ENCODE results near the gene TMBIM1. TPM values are rescaled to one million over a fixed set of nuclear protein-coding genes. Genes with fewer than 3 reads are reported as not detected.

The TMBIM1 gene
- total RNA-seq, 1 experiment from 2014 or later, result 168 TPM

DNA sequence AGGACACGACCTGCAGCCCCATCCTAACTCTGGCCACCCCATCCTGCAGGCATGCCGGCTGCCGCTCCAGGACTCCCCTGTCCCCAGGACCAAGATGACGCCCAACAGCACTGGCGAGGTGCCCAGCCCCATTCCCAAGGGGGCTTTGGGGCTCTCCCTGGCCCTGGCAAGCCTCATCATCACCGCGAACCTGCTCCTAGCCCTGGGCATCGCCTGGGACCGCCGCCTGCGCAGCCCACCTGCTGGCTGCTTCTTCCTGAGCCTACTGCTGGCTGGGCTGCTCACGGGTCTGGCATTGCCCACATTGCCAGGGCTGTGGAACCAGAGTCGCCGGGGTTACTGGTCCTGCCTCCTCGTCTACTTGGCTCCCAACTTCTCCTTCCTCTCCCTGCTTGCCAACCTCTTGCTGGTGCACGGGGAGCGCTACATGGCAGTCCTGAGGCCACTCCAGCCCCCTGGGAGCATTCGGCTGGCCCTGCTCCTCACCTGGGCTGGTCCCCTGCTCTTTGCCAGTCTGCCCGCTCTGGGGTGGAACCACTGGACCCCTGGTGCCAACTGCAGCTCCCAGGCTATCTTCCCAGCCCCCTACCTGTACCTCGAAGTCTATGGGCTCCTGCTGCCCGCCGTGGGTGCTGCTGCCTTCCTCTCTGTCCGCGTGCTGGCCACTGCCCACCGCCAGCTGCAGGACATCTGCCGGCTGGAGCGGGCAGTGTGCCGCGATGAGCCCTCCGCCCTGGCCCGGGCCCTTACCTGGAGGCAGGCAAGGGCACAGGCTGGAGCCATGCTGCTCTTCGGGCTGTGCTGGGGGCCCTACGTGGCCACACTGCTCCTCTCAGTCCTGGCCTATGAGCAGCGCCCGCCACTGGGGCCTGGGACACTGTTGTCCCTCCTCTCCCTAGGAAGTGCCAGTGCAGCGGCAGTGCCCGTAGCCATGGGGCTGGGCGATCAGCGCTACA lies 29.4 kb downstream of the TMBIM1 start:
- POLR2A ChIA-PET, result no interaction called here
- H3K4me3 Mint-ChIP-seq (ENCODE audit: unreplicated experiment), result no peak overlapping the region
- TF ChIP-seq, protein P1, sequence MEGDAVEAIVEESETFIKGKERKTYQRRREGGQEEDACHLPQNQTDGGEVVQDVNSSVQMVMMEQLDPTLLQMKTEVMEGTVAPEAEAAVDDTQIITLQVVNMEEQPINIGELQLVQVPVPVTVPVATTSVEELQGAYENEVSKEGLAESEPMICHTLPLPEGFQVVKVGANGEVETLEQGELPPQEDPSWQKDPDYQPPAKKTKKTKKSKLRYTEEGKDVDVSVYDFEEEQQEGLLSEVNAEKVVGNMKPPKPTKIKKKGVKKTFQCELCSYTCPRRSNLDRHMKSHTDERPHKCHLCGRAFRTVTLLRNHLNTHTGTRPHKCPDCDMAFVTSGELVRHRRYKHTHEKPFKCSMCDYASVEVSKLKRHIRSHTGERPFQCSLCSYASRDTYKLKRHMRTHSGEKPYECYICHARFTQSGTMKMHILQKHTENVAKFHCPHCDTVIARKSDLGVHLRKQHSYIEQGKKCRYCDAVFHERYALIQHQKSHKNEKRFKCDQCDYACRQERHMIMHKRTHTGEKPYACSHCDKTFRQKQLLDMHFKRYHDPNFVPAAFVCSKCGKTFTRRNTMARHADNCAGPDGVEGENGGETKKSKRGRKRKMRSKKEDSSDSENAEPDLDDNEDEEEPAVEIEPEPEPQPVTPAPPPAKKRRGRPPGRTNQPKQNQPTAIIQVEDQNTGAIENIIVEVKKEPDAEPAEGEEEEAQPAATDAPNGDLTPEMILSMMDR (IDR thresholded peaks at IDR 0.05; ENCODE audit: insufficient read depth in 1 of 2, low read depth in 1 of 2, low read length in 1 of 2, severe bottlenecking in 1 of 2, unreplicated experiment in 1 of 2), result no peak
- H3K4me1 Mint-ChIP-seq (ENCODE audit: low read depth, unreplicated experiment), result peaks cover 5% of the 10 kb centered on the region
- Histone ChIP-seq H3K4me1 (peaks cover 20% of the 10 kb centered on the region), H3K27me3 (replicated peaks; ENCODE audit: control insufficient read depth, insufficient read depth, low read length) (no peaks in the 10 kb centered on the region), H3K4me3 (ENCODE audit: low read depth, low read length) (no peak overlapping the region), H3K9me3 (no peaks in the 10 kb centered on the region), H3K36me3 (ENCODE audit: control insufficient read depth, insufficient read depth, low read length) (peaks cover 6% of the 10 kb centered on the region; the same call in 1 of the 2 replicates)
- DNase-seq, result no peak
- CTCF ChIA-PET, result no interaction called here
- intact Hi-C loops (cut with micrococcal nuclease; ENCODE audit: unreplicated experiment), result no loop called here
- H3K36me3 Mint-ChIP-seq (ENCODE audit: insufficient read depth, unreplicated experiment), result peaks cover 58% of the 10 kb centered on the region
- H3K27me3 Mint-ChIP-seq (ENCODE audit: insufficient read depth, unreplicated experiment), result no peaks in the 10 kb centered on the region
- no TSS peak for BruUV-seq (replicated peaks)
- H3K27ac Mint-ChIP-seq (ENCODE audit: unreplicated experiment), result no peak overlapping the region
- H3K9me3 Mint-ChIP-seq (ENCODE audit: unreplicated experiment), result no peaks in the 10 kb centered on the region

DNA sequence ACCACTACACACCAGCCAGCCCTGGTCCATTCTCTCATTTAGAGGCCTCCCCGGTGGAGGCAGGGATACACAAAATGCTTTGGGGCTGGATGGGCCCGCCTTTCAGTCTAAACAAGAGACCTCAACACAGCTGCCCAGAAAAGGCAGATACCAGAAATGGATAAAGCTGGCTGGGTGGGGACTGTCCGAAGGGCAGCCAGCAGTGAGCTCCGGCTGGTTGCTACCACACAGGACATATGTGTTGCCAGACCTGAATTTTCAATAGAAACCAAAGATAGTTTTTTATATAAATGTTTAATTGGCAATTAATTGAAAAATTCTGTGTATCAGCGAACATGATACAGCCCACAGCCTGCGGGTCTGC lies 30.1 kb downstream of the TMBIM1 start:
- Histone ChIP-seq H3K4me3 (ENCODE audit: low read depth, low read length) (no peak overlapping the region), H3K9me3 (no peaks in the 10 kb centered on the region), H3K4me1 (peaks cover 20% of the 10 kb centered on the region), H3K36me3 (ENCODE audit: control insufficient read depth, insufficient read depth, low read length) (peaks cover 6% of the 10 kb centered on the region; the same call in 1 of the 2 replicates), H3K27me3 (replicated peaks; ENCODE audit: control insufficient read depth, insufficient read depth, low read length) (no peaks in the 10 kb centered on the region)
- ChIA-PET CTCF (no interaction called here), POLR2A (no interaction called here)
- no peaks in the 10 kb centered on the region for H3K9me3 Mint-ChIP-seq (ENCODE audit: unreplicated experiment)
- H3K27ac Mint-ChIP-seq (ENCODE audit: unreplicated experiment), result no peak overlapping the region
- no peak for DNase-seq
- H3K36me3 Mint-ChIP-seq (ENCODE audit: insufficient read depth, unreplicated experiment), result peaks cover 58% of the 10 kb centered on the region
- intact Hi-C loops (cut with micrococcal nuclease; ENCODE audit: unreplicated experiment), result no loop called here
- H3K4me3 Mint-ChIP-seq (ENCODE audit: unreplicated experiment), result no peak overlapping the region
- TF ChIP-seq, protein P1 (IDR thresholded peaks at IDR 0.05; ENCODE audit: insufficient read depth in 1 of 2, low read depth in 1 of 2, low read length in 1 of 2, severe bottlenecking in 1 of 2, unreplicated experiment in 1 of 2), result no peak
- H3K4me1 Mint-ChIP-seq (ENCODE audit: low read depth, unreplicated experiment), result peaks cover 5% of the 10 kb centered on the region
- no TSS peak for BruUV-seq (replicated peaks)
- no peaks in the 10 kb centered on the region for H3K27me3 Mint-ChIP-seq (ENCODE audit: insufficient read depth, unreplicated experiment)

DNA sequence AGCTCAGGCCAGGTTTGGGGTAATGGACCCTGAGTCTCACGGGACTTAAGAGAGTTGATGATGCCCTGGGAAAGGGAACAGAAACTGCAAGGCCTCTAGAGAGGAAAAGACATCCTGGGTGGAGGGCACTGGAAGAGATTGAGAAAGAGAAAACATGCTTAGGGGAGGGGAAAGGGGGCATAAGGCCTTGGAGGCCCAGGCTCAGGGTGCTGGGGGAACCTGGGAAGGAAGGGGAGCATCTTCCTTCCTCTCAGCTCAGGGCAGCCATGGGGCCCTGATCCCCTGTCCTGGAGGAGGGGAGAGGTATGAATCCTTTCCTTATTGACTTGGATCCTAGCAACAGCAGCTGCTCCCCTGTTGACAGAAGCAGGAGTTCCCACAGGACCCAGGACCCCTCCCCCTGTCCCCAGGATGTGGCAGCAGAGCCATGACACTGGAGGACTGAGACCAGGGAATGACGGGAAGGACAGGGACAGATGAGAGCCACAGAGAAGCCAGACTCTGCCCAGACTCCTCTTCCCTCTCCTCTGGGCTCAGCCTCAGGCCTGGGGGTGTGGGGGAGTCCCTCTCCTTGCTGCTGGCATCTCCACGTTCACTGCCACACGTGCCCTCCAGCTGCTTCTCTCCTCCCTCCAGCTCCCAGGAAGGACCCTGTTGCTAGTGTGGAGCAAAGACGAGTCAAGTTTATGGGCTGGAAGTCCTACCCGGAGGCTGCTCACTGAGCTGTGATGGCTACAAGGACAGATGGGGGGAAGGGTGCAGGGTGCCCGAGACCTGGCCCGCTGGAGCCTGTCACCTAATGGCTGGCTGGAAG lies 30.7 kb downstream of the TMBIM1 start:
- Mint-ChIP-seq H3K9me3 (ENCODE audit: unreplicated experiment) (no peaks in the 10 kb centered on the region), H3K4me3 (ENCODE audit: unreplicated experiment) (no peak overlapping the region), H3K27me3 (ENCODE audit: insufficient read depth, unreplicated experiment) (no peaks in the 10 kb centered on the region), H3K36me3 (ENCODE audit: insufficient read depth, unreplicated experiment) (peaks cover 52% of the 10 kb centered on the region), H3K4me1 (ENCODE audit: low read depth, unreplicated experiment) (peaks cover 5% of the 10 kb centered on the region), H3K27ac (ENCODE audit: unreplicated experiment) (peak overlapping the region; percentile 19)
- no peak overlapping the region for H3K4me3 ChIP-seq (ENCODE audit: low read depth, low read length)
- BruUV-seq (replicated peaks), result no TSS peak
- intact Hi-C loops (cut with micrococcal nuclease; ENCODE audit: unreplicated experiment), result no loop called here
- DNase-seq, result no peak
- TF ChIP-seq, protein P1 (IDR thresholded peaks at IDR 0.05; ENCODE audit: insufficient read depth in 1 of 2, low read depth in 1 of 2, low read length in 1 of 2, severe bottlenecking in 1 of 2, unreplicated experiment in 1 of 2), result no peak
- H3K36me3 ChIP-seq (ENCODE audit: control insufficient read depth, insufficient read depth, low read length), result peaks cover 5% of the 10 kb centered on the region; the same call in 1 of the 2 replicates
- peaks cover 20% of the 10 kb centered on the region for H3K4me1 ChIP-seq
- H3K27me3 ChIP-seq (replicated peaks; ENCODE audit: control insufficient read depth, insufficient read depth, low read length), result no peaks in the 10 kb centered on the region
- ChIA-PET CTCF (no interaction called here), POLR2A (interaction anchor here (1.2 kb wide), 1 partner anchor 8 kb away, joined by 5 read pairs; the partner anchor contains the start of genes AAMP and PNKD)
- no peaks in the 10 kb centered on the region for H3K9me3 ChIP-seq

Data from Caco-2 (cell line).